ENCODE measurements around the gene ACER2.

GRCh38 chr9:19445452-19445851, 36.6 kb downstream of the ACER2 start:
- TF ChIP-seq CTCF (IDR thresholded peaks at IDR 0.05) (no peak), POLR2A (IDR thresholded peaks at IDR 0.05) (no peak), POLR2AphosphoS5 (IDR thresholded peaks at IDR 0.05; ENCODE audit: insufficient read depth in 1 of 2, low read depth in 1 of 2) (no peak)
